Neural progenitor cell (in vitro differentiated cells): Measurements from ENCODE around the gene NXNL1.

Source experiments
- EZH2 ChIP-seq: fragments of 200-600 bp; sonication (generic); IDR thresholded peaks from 2 replicates; pipeline ENCODE4 v1.6.1; 2017; ENCODE audit warnings: antibody characterized with exemption, mild to moderate bottlenecking, moderate library complexity
- TF ChIP-seq, protein P1 (sequence below): fragments of 200-600 bp; sonication (generic); IDR thresholded peaks from 2 replicates; pipeline ENCODE4 v1.5.1; 2017; ENCODE audit warnings: antibody characterized with exemption, mild to moderate bottlenecking

DNA sequence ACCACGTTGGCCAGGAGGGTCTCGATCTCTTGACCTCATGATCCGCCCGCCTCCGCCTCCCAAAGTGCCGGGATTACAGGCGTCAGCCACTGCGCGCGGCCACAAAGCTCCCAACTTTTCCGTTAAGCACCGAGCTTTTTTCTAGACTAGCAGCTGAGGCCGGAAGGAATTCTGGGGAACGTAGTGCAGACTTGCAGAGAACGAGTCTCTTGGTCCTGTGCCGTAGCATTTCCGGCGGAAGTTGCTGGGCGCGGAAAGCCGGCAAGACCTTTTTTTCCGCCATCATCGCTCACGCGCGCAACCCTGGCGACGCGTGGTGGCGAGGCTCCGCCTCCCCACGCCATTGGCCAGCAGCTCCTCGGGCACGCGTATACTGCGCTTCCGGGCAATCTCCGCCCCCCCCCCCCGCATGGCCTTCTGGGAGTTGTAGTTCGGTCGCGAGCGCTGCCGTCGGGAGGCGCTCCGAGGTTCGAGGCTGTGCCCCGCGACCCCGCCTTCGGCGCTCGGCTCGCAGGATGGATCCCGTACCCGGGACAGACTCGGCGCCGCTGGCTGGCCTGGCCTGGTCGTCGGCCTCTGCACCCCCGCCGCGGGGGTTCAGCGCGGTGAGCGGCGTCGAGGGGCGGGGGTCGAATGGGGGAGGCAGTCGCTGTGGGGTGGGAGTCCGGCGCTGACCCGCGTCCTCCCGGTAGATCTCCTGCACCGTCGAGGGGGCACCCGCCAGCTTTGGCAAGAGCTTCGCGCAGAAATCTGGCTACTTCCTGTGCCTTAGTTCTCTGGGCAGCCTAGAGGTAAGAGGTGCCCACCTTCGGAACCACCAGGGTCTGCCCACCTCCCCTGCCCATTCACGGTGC lies 40.9 kb downstream of the NXNL1 start, which contains the start of gene MVB12A:
- TF ChIP-seq, protein P1, sequence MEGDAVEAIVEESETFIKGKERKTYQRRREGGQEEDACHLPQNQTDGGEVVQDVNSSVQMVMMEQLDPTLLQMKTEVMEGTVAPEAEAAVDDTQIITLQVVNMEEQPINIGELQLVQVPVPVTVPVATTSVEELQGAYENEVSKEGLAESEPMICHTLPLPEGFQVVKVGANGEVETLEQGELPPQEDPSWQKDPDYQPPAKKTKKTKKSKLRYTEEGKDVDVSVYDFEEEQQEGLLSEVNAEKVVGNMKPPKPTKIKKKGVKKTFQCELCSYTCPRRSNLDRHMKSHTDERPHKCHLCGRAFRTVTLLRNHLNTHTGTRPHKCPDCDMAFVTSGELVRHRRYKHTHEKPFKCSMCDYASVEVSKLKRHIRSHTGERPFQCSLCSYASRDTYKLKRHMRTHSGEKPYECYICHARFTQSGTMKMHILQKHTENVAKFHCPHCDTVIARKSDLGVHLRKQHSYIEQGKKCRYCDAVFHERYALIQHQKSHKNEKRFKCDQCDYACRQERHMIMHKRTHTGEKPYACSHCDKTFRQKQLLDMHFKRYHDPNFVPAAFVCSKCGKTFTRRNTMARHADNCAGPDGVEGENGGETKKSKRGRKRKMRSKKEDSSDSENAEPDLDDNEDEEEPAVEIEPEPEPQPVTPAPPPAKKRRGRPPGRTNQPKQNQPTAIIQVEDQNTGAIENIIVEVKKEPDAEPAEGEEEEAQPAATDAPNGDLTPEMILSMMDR = no peak
- TF ChIP-seq EZH2 = peak; percentile 32
